Inferior parietal cortex (tissue), 1 donor: ENCODE measurements around the gene TMEM129.
A peak's percentile ranks its signal among the peaks of the same experiment; 100 is the strongest.

ENCODE experiments used
- DNase-seq: peaks from one replicate; pipeline ENCODE4 v3.0.0-alpha.2; 2016; ENCODE audit errors: extremely low spot score

TMEM129 gene

DNA sequence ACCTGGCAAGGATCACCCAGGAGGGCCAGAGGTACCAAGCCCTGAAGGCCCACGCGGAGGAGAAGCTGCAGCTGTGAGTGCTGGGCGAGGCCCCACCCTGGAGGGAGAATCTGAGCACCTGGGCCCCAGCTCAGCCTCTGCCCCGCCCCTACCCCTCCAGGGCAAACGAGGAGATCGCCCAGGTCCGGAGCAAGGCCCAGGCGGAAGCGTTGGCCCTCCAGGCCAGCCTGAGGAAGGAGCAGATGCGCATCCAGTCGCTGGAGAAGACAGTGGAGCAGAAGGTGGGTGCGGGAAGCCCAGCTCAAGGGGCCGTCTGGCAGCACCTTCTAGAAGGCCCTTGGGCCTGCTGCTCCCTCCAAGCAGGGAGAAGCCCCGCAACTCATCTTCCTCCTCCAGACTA is 23.4 kb upstream of the TMEM129 start:
- DNase-seq, result no peak

DNA sequence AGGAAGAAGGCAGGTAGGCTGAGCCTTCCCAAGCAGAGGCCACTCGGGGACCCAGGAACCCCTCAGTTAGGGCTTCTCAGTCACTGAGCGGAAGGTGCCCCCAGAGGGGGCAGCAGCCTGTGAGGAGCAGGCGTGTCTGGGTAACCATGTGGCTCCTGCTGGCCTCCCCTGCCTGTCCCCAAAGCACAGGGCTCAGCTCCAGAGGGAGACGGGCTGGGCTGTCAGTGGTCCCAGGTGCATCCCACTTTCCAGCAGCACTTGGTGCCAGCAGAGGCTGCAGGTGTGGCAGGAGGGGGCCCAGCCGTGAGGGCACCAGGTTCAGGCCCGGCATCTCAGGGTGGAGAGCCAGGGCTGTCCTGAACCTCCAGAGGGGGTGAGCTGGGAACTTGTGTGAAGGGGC is 22.9 kb upstream of the TMEM129 start:
- no peak for DNase-seq

DNA sequence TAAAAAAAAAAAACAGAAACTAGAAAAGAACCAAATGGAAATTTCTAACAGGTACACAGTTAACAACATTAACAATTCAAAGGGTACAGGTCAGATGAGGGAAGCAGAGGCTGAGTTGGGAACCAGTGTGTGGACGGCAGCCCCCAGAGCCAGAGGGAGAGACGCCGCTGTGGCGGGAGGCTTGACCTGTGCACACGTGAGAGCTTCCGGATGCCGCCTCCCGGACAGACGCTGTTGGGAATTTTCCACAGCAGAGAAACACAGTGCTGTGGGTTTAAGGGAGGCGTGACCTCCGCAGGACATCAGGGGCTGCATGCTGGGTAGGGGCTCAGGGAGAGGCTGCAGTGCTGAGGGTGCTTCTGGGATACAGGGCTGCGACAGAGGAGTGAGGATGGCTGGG is 22.4 kb upstream of the TMEM129 start:
- DNase-seq, result no peak

DNA sequence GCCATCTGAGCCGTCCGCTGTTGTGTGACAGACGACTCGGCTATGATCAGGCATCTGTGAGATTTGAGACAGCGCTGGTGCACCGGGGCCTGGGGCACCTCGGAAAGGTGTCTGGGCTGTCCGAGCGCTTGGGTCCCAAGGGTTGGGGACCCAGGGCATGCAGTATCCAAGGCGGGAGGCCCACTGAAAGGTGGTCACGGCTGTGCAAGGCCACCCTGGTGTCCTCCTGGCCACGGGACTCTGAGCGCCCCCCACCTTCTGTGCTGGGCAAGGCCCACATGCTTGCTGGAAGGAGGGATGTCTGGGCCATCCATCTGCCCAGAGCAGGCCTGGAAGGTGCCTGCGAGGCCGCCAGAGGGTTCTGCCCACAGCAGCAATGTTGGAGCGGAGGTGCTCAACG is 20.1 kb upstream of the TMEM129 start:
- no peak for DNase-seq

DNA sequence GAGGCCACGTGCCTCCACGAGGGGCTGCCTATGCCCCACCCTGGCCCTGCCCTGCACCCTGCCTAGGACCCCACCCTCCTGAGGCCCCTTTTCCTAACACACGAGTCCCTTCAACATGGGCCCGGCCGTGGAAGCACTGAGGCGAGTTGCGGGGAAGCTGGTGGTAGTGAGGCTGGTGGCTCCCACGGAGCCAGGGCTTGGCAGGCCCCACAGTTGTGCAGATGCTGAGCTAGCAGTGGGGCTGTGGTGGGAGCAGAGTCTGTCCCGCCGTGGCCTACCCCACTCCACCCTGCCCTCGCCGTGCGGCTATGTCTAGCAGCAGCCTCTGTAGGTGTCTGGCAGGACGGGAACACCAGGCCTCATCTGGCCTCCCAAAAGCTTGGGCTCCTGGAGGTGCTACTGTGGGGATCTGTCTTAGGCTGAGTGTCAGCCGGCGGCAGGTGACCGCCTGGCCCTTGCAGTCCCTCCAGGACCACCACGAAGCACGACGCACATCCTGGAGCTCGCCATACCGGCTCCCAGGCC is 19.0 kb upstream of the TMEM129 start:
- DNase-seq, result no peak

DNA sequence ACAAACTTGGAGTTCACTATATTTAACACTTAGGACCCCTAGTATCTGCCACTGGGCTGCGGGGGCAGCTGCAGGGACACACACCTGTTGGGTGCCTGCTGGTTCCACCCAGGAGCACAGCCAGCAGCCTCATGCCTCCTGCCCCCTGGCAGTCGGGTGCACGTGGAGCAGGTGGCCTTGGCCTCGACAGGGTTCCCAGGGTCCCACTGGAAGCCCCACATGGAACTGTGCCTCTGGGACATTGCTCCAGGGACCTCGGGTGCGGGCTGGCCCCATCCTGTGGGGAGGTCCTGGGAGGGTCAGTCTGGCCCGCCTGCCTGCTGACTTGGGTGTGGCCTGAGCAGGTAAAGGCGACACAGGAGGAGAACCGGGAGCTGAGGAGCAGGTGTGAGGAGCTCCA is 18.2 kb upstream of the TMEM129 start:
- DNase-seq, result no peak

DNA sequence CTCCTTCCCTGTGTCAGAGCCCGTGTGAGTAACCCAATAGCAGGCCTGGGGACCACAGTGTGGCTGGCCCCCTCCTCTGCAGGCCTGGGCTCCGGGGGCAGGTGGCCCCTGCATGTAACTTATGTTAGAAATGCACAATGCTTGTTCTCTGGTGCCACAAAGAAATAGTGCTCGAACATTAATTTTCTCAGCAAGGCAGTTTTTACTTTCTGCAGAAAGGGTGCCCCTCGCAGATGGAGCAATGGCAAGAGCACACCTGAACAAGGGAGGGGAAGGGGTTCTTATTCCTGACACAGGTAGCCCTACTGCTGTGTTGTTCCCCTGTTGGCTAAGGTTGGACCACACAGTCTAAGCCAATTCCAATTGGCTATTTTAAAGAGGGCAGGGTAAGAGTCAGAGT is 17.3 kb upstream of the TMEM129 start:
- DNase-seq, result no peak

DNA sequence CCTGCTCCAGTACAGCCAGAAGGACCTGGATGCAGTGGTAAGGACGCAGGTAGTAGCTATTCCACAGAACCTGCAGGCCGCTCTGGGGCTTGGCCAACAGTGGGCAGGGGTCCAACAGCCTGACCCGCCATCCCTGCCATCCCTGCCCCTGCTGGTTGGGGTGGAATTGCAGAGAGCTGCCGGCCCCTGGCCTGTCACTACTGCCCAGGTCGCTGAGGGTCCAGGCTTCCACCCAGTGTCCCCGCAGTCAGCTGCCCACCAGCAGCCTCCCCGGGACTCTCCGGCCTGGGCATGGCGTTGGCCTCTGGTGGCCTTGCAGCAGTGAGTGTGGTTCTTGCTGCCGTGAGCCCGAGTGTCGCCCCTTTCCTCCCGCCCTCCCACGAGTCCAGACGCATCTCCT is 16.5 kb upstream of the TMEM129 start:
- DNase-seq, result no peak

DNA sequence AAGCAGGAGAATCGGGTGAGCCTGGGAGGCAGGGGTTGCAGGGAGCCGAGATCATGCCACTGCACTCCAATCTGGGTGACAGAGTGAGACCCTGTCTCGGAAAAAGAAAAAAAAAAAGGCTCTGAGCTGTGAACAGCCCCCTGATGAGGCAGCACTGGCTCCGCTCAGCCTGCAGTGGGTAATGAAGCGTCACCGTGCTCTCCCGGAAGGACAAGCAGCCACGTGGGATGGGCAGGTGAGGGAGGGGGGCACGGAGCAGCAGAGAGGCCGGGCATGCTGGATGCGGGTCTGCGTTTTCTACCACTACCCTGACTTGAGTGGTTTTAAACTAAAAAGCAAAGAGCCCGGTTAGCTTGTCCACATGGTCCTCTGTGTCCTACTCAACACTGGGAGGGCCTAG is 15.7 kb upstream of the TMEM129 start:
- no peak for DNase-seq

DNA sequence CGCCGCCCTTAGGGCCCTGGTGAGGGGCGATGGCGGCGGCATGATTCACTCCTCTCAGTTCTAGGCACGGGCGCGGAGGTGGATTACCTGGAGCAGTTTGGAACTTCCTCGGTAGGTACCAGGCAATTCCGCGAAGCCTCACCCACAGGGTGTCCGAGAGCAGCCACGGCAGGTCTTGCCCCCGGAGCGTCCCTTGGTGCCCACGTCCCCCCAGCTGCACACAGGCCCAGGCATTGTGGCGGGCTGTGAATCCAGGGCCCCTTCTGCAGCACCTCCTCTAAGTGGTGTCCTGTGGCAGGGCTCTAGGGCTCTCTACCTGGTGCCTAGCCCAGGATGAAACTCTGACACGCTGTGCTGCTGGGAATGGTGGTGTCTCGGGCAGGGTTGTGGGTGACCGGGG is 14.1 kb upstream of the TMEM129 start:
- no peak for DNase-seq

DNA sequence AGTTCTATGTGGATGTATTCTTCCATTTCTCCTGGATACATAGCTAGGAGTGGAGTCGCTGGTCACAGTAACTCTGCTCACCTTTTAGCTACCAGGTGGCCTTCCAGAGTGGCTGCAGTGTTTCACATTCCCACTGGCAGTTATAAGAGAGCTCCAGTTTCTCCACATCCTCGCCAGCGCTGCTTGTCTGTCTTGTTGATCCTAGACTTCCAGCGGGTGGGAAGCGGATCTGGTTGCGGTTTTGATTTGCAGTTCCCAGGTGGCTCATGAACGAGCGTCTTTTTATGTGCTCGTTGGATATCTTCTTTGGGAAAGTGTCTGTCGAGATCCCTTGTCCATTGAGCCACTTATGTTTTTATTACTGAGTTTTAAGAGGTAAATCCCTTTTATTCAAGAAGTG is 11.8 kb upstream of the TMEM129 start:
- DNase-seq, result no peak

DNA sequence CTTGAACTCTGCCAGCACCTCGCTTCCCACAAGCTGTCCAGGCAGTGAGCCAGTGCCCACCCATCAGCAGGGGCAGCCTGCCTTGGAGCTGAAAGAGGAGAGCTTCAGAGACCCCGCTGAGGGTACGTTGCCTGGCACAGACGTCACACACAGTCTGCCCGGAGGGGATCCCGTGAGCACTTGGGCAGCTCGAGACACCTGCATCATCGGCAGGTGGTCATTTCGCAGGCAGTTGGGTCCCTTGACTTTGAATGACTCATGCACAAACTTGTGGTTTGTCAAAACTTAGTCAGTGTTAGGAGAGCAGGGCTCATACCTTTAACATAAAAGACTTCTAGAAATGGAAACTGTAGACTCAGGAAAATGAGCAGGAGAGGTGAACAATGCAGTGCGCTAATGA is 10.1 kb upstream of the TMEM129 start:
- no peak for DNase-seq

DNA sequence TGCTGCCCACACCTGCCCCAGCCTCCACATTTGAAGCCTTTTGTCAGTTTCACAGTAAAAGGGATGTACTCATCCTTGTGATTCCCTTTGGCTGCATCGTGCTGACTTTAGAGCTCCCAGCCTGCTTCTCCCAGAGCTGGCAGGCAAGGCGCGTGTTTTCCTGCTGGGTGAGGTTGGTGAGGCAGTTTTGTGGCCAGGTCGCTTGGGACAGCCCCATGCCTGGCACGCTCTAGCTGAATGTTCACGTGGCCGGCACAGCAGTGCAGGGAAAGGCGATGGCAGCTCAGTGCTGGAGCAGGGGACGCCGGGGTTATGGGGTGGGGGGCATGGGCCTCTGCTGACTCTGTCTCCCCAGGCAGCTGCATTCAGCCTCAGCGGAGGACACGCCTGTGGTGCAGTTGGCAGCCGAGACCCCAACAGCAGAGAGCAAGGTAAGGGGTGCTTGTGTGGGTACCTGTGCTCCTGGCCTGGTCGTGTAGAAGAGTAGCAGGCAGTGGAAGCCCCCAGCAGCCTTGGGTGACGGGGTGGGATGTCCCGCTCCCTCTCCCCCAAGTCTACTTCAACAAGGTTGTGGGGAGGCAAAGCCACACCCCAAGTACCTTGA is 9.5 kb upstream of the TMEM129 start:
- no peak for DNase-seq

DNA sequence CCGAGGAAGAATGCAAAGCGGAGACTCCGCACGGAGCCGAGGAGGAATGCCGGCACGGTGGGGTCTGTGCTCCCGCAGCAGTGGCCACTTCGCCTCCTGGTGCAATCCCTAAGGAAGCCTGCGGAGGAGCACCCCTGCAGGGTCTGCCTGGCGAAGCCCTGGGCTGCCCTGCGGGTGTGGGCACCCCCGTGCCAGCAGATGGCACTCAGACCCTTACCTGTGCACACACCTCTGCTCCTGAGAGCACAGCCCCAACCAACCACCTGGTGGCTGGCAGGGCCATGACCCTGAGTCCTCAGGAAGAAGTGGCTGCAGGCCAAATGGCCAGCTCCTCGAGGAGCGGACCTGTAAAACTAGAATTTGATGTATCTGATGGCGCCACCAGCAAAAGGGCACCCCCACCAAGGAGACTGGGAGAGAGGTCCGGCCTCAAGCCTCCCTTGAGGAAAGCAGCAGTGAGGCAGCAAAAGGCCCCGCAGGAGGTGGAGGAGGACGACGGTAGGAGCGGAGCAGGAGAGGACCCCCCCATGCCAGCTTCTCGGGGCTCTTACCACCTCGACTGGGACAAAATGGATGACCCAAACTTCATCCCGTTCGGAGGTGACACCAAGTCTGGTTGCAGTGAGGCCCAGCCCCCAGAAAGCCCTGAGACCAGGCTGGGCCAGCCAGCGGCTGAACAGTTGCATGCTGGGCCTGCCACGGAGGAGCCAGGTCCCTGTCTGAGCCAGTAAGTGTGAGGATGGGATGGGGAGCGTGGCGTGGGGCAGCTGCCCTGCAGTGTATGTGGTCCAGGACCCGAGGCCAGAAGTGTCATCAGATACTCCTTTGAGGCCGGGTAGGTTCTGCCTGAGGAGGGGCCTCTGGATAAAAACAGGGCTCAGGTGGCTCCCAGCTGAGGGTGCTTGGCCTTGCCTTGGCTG is 7.2 kb upstream of the TMEM129 start:
- no peak for DNase-seq

DNA sequence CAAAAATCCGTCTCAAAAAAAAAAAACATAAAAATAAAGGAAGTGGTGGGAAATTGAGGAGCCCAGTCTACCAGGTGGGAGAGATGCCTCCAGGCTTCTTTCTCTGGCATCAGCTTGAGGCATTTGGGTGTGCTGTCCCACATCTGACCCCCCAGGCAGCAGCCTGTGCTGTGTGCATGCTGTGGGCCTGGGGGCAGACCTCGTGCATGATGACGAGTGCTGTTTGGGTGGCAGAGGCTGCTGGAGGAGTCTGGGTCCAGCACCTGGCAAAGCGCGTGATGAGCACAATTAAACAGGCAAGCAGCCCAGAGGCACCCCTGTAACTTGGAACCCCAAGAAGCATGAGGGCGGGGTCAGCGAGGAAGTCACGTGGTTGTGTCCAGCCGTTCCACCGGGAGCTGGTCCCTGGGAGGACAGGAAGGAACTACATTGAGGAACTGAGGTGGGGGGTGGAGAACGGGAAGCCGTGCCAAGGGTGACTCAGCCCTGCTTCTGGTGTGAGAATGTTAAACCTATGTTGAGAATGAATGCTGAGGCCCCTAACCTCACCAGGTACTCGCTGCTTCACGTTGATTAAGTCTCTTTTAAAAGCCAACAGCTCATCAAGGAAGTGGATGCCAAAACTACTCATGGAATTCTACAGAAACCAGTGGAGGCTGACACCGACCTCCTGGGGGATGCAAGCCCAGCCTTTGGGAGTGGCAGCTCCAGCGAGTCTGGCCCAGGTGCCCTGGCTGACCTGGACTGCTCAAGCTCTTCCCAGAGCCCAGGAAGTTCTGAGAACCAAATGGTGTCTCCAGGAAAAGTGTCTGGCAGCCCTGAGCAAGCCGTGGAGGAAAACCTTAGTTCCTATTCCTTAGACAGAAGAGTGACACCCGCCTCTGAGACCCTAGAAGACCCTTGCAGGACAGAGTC is 6.3 kb upstream of the TMEM129 start:
- no peak for DNase-seq

DNA sequence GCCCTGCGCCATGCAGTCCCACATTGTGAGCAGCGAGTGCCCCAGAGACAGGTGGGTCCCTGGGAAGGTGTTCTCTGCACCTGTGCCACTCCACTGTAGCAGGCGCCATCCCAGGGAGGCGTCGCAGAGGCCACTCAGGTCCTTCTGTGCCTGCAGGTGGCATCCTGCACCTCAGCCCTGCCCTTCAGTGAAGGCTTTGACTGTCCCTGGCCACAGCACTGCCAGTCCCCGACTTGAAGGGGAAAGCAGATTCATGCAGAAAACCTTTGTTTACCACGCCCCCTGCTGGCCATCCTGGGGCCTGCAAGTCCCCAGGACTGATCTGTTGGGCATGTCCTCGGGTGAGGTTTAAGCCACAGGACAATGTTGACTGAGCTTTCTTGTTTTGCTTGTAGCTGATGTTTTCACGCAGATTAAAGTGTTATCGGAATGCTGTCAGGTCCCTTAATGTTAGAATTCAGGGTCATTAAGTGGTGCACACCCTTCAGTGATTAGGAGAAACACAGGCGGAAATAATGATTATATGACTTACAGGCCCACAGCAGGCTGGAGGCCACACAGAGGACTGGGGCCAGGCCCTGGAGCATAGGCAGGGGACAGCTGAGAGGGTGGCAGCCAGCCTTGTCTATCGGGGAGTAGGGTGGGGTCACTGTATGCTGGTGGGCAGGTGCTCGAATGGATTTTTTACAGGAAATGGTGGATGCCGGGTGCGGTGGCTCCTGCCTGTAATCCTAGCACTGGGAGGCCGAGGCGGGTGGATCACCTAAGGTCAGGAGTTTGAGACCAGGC is 5.2 kb upstream of the TMEM129 start:
- DNase-seq, result peak; percentile 96

DNA sequence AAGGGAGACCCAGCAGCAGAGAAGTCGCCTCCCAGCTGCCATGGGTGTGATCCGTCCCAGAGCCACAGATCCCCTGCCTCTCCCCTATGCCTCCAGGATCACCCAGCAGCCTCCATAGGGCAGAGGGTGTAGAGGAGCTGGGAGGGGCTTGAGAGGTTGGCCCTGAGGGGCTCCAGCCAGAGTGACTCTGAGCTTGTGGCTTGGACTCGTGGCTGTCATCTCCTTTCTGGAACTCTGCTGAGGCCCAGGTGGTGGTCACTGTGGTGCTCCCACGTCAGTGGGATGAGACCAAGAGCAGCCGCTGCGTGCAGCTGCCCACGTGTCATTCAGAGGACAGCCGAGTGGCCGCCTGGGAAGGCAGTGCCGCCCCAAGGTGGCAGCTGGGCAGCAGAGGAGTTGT is 4.4 kb upstream of the TMEM129 start:
- DNase-seq, result no peak

DNA sequence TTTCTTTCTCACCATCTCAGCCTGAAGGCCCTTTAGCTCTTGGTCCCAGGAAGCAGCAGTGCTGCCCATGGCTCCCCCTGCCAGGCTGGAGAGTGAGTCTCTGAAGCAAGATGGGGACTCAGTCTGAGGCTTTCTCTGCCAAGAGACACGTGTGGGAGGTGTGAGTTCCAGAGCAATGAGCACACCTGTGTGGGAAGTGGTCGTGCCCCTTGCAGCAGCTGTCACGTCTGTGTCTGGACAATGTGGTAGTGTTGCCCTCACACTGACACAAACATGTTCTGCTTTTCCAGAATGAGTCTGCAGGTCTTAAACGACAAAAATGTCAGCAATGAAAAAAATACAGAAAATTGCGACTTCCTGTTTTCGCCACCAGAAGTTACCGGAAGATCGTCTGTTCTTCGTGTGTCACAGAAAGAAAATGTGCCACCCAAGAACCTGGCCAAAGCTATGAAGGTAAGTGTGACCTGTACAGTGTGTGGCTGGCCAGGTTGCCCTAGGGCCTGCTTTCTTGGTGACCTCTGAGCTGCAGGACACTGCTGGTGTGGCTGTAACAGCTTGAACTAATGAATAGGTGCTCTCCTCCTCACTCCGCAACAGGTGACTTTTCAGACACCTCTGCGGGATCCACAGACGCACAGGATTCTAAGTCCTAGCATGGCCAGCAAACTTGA is 2.1 kb upstream of the TMEM129 start:
- DNase-seq, result no peak

DNA sequence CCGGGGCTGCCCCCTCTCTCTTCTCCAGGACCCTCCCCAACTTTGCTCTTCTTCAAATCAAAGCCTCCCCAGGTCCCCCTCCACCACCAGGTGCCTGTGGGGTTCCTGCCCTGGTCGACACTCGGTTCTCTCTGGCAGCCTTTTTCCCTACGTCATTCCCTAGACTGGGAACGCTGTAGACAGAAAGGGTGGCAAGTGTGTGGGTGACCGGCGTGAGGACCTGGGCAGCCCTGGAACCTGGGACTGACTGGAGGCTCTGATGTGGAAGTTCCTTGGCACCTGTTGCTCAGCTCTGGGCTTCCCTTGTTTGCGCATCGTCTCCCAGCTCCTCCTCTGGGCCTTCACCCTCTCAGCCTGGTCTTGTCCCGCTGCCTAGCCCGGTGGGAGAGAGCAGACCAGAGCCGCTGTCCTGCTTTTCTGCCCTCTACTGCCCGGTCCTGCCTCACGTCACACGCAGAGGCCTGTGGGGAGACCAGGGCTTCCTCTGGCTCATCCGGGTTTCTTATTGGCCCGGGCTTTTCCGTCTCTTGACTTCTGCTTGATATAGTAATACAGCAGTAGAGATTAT is 1.5 kb upstream of the TMEM129 start:
- DNase-seq, result no peak
